ENCODE data around the gene RAPSN. TPM values are rescaled to one million over a fixed set of nuclear protein-coding genes. Genes with fewer than 3 reads are reported as not detected.

The RAPSN gene
- polyA plus RNA-seq, 1 donor from 2014 or later = not detected

DNA sequence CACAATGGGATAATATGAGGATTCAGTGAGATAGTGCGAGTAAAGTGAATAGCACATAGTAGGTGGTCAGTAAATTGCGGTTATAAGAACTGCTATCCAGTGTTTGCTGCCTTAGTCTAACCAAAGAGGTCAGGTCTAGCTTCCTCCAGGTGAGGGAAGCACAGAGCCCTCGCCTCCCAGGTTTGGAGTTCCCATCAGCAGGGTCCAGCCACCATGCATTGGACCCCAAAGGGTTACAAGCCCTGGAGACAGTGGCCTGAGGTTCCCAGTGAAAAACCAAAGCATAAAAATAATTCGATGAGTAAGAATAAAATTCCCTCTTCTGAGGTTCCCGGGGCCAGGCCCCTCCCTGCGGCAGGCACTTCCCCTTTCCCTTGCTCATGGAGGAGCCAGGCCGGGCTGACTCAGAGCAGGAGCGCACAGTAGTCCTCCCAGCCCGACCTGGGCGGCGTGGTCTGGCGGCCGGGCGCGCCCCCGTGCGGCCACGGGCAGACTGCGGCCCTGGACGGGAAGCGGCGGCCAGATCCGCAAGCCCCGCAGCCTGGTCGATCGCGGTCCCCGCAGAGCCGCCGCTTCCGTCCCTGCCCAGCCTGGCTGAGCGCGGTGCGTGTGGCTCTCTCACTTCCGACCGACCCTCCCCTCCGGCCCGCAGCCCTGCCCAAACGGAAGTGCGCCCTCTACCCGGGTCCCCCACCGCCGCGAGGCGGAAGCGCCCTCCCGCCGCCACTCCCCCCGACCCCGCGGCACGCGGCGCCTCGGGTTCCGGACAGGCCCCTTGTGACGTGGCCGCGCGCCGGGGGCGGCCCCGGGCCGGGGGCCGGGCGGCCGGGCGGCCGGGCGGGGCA, 41.0 kb downstream of the RAPSN start, which contains the start of gene SLC39A13:
Gene SLC39A13, plus strand, starts transcription at position 845 of the 845 bp plus-strand sequence. CDS start 1,505 bp downstream, outside the sequence.
- H3K36me3 ChIP-seq (ENCODE audit: insufficient read depth, low read length) = no peaks in the 10 kb centered on the region
- peak within 1 kb of the TSS; percentile 91 for H3K4me3 ChIP-seq (ENCODE audit: low read length)
- peak; percentile 82 for TF ChIP-seq TAF1 (IDR thresholded peaks at IDR 0.05; ENCODE audit: low read depth)
- peak; percentile 95 for TF ChIP-seq POLR2AphosphoS5 (IDR thresholded peaks at IDR 0.05)
- no peak for TF ChIP-seq REST (IDR thresholded peaks at IDR 0.05; ENCODE audit: borderline replicate concordance)
- TF ChIP-seq SMC3 (conservative IDR thresholded peaks at IDR 0.05; ENCODE audit: poor library complexity) = peak; percentile 78
- no peak for TF ChIP-seq EZH2 (IDR thresholded peaks at IDR 0.05; ENCODE audit: borderline replicate concordance, insufficient read depth, low read length, poor library complexity, severe bottlenecking)
- TF ChIP-seq MXI1 (conservative IDR thresholded peaks at IDR 0.05; ENCODE audit: poor library complexity, severe bottlenecking) = peak; percentile 90
- TF ChIP-seq, protein P1, sequence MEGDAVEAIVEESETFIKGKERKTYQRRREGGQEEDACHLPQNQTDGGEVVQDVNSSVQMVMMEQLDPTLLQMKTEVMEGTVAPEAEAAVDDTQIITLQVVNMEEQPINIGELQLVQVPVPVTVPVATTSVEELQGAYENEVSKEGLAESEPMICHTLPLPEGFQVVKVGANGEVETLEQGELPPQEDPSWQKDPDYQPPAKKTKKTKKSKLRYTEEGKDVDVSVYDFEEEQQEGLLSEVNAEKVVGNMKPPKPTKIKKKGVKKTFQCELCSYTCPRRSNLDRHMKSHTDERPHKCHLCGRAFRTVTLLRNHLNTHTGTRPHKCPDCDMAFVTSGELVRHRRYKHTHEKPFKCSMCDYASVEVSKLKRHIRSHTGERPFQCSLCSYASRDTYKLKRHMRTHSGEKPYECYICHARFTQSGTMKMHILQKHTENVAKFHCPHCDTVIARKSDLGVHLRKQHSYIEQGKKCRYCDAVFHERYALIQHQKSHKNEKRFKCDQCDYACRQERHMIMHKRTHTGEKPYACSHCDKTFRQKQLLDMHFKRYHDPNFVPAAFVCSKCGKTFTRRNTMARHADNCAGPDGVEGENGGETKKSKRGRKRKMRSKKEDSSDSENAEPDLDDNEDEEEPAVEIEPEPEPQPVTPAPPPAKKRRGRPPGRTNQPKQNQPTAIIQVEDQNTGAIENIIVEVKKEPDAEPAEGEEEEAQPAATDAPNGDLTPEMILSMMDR (IDR thresholded peaks at IDR 0.05; ENCODE audit: poor library complexity, severe bottlenecking) = peak; percentile 95
- TF ChIP-seq EP300 (conservative IDR thresholded peaks at IDR 0.05; ENCODE audit: poor library complexity, severe bottlenecking) = peak; percentile 66
- peak; percentile 86 for TF ChIP-seq RAD21 (conservative IDR thresholded peaks at IDR 0.05)
- H3K27ac ChIP-seq (ENCODE audit: low read length) = peak within 1 kb of the TSS; percentile 74
- H3K9ac ChIP-seq (ENCODE audit: low read length) = peak within 1 kb of the TSS; percentile 93
- no peaks in the 10 kb centered on the region for H3K27me3 ChIP-seq (ENCODE audit: insufficient read depth, low read depth, low read length)
- H2AFZ ChIP-seq (ENCODE audit: low read depth, low read length) = peak within 1 kb of the TSS; percentile 91
- no peaks in the 10 kb centered on the region for H3K9me3 ChIP-seq (ENCODE audit: low read length)
- peaks cover 7% of the 10 kb centered on the region for H3K79me2 ChIP-seq (replicated peaks; ENCODE audit: insufficient read depth, low read length)
- no peaks in the 10 kb centered on the region for H3F3A ChIP-seq (ENCODE audit: insufficient read depth, low read length, poor library complexity, severe bottlenecking)
- H3K9me2 ChIP-seq (ENCODE audit: insufficient read depth, low read length) = no peaks in the 10 kb centered on the region
- H4K20me1 ChIP-seq (ENCODE audit: insufficient read depth) = no peaks in the 10 kb centered on the region
- peak within 1 kb of the TSS; percentile 100 for H3K4me2 ChIP-seq (ENCODE audit: low read length)

DNA sequence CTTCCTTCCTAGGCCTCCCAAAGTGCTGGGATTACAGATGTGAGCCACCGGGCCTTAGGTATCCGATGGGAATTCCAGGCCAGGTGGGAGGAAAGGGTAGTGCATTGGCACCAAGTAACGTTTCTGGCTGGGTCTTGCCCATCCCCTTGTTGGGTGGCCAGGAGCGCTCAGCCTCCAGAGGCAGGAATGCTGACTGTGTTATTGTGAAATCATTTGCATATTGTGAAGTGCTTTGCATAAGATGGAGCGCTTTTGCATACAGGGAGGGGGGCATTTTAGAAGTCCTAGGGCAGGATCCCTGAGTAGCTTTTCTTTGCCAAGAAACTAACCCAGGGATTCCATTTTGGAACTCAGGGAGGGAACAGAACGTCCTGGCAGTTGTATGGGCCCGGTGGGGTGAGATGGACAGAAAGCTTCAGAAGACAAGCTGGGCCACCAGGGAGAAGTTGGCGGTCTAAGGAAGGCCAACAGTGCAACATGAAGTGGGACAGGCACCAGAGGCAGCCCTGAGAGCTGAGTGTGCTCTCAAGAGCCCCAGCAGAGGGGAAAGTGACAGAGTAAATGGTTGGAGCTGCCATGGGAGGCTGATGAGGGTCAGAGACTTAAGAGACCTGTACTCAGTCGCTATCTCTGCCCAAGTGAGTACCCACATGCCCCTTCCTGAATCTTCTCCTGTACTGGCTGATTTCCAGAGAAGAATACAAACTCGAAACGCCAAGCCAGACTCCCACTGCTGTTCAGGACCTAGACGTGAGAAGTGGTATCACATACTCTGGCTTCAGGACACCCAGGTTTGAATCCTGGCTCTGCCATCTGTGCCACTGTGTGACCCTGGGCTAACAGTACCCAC, 41.8 kb downstream of the RAPSN start:
- Histone ChIP-seq H3F3A (ENCODE audit: insufficient read depth, low read length, poor library complexity, severe bottlenecking) (no peaks in the 10 kb centered on the region), H3K79me2 (replicated peaks; ENCODE audit: insufficient read depth, low read length) (peaks cover 7% of the 10 kb centered on the region), H3K9ac (ENCODE audit: low read length) (peak overlapping the region; percentile 78), H4K20me1 (ENCODE audit: insufficient read depth) (no peaks in the 10 kb centered on the region), H3K4me2 (ENCODE audit: low read length) (peak overlapping the region; percentile 7), H3K27ac (ENCODE audit: low read length) (peak overlapping the region; percentile 74), H3K27me3 (ENCODE audit: insufficient read depth, low read depth, low read length) (no peaks in the 10 kb centered on the region), H3K9me3 (ENCODE audit: low read length) (no peaks in the 10 kb centered on the region), H3K4me3 (ENCODE audit: low read length) (peak overlapping the region; percentile 78), H3K36me3 (ENCODE audit: insufficient read depth, low read length) (no peaks in the 10 kb centered on the region), H2AFZ (ENCODE audit: low read depth, low read length) (peak overlapping the region; percentile 52), H3K9me2 (ENCODE audit: insufficient read depth, low read length) (no peaks in the 10 kb centered on the region)
- TF ChIP-seq POLR2AphosphoS5 (IDR thresholded peaks at IDR 0.05) (no peak), RAD21 (conservative IDR thresholded peaks at IDR 0.05) (no peak), EP300 (conservative IDR thresholded peaks at IDR 0.05; ENCODE audit: poor library complexity, severe bottlenecking) (no peak), REST (IDR thresholded peaks at IDR 0.05; ENCODE audit: borderline replicate concordance) (no peak), MXI1 (conservative IDR thresholded peaks at IDR 0.05; ENCODE audit: poor library complexity, severe bottlenecking) (no peak), TAF1 (IDR thresholded peaks at IDR 0.05; ENCODE audit: low read depth) (no peak), SMC3 (conservative IDR thresholded peaks at IDR 0.05; ENCODE audit: poor library complexity) (no peak), EZH2 (IDR thresholded peaks at IDR 0.05; ENCODE audit: borderline replicate concordance, insufficient read depth, low read length, poor library complexity, severe bottlenecking) (no peak)
- TF ChIP-seq, protein P1 (IDR thresholded peaks at IDR 0.05; ENCODE audit: poor library complexity, severe bottlenecking) = no peak

Data from neural cell (in vitro differentiated cells).